Retinal pigment epithelial cell (primary cell): ENCODE measurements around the gene COL4A5.

Experiments used
- DNase-seq: peaks from one replicate; pipeline ENCODE4 v3.0.0-alpha.2; 2010; ENCODE audit warnings: low read depth
- H3K4me3 ChIP-seq: 2 replicates; pipeline ENCODE4 v1.5.1; 2011; ENCODE audit warnings: mild to moderate bottlenecking, low read length, control low read depth, moderate library complexity
- TF ChIP-seq, protein P1 (sequence below): conservative IDR thresholded peaks from 2 replicates; pipeline ENCODE4 v1.5.1; 2011; ENCODE audit warnings: low read depth, low read length, control low read depth, inconsistent platforms

Gene COL4A5

DNA sequence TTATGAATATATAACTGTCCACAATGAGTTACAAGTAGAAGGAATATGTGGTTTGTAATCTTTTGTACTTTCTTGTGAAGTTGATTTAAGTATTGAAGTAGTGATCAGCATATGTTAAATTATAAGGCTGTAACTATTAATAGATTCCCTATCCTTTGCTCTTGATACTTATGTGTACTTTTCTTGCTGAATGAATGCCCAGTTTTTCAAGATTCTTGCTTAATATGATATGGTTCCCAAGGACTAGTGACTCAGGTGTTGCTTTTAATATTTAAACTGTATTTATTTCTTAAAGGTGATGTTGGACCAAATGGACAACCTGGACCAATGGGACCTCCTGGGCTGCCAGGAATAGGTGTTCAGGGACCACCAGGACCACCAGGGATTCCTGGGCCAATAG lies 175.0 kb downstream of the COL4A5 start:
- DNase-seq = no peak
- TF ChIP-seq, protein P1, sequence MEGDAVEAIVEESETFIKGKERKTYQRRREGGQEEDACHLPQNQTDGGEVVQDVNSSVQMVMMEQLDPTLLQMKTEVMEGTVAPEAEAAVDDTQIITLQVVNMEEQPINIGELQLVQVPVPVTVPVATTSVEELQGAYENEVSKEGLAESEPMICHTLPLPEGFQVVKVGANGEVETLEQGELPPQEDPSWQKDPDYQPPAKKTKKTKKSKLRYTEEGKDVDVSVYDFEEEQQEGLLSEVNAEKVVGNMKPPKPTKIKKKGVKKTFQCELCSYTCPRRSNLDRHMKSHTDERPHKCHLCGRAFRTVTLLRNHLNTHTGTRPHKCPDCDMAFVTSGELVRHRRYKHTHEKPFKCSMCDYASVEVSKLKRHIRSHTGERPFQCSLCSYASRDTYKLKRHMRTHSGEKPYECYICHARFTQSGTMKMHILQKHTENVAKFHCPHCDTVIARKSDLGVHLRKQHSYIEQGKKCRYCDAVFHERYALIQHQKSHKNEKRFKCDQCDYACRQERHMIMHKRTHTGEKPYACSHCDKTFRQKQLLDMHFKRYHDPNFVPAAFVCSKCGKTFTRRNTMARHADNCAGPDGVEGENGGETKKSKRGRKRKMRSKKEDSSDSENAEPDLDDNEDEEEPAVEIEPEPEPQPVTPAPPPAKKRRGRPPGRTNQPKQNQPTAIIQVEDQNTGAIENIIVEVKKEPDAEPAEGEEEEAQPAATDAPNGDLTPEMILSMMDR = no peak
- no peak overlapping the region for H3K4me3 ChIP-seq

DNA sequence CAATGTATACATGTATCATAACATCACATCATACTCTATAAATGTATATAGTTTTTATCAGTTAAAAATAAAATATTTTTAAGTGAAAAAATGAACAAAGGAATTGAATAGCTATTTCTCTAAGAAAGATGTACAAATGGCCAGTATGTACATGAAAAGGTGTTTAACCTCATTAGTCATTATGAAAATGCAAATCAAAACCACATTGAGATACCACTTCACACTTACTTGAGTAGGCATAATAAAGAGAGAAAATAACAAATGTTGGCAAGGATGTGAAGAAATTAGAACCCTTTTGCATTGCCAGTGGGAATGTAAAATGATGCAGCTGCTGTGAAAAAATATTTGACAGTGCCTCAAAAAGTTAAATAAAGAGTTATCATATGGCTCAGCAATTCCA lies 201.2 kb downstream of the COL4A5 start:
- DNase-seq = no peak
- no peak overlapping the region for H3K4me3 ChIP-seq
- TF ChIP-seq, protein P1 = no peak

DNA sequence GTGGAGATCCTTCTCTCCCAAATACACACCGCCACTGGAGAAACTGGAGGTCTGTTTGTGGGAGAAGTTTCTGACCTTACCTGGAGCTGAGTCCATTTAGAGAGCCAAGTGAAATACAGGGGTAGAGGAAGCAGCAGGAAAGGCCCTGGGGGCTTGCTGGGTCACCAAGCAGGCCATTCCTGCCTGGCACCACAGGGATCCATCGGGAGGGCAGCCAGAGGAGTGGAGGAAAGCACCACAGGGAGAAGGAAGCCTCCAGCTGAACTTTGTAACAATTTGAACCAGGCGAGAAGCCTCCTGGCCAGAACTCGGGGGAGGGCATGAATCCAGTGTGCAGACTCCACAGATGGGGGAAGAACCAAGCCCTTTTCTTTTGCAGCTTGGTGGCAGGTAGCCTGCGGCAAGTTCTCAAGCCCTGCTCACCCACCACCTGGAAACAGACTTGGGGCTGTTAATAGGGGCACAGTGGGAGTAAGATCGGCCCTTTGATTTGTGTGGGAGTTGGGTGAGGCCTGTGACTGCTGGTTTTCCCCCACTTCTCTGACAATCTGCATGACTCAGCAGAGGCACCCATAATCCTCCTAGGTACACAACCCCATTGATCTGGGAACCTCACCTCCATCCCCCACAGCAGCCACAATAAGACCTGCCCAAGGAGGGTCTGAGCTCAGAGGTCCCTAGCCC lies 202.1 kb downstream of the COL4A5 start:
- no peak for DNase-seq
- TF ChIP-seq, protein P1 = no peak
- H3K4me3 ChIP-seq = no peak overlapping the region

DNA sequence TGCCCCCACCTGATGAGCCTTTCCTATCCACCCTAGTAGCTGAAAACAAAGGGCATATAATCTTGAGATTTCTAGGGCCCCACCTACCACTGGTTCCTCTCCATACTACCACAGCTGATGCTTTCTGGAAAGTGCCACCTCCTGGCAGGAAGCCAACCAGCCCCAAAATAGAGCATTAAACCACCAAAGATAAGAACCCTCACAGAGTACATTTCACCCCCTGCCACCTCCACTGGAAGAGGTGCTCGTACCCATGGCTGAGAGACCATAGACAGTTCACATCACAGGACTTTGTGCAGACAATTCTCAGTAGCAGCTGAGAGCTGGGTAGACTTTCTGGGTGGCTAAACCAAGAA lies 202.6 kb downstream of the COL4A5 start:
- TF ChIP-seq, protein P1 = no peak
- no peak for DNase-seq
- no peak overlapping the region for H3K4me3 ChIP-seq

DNA sequence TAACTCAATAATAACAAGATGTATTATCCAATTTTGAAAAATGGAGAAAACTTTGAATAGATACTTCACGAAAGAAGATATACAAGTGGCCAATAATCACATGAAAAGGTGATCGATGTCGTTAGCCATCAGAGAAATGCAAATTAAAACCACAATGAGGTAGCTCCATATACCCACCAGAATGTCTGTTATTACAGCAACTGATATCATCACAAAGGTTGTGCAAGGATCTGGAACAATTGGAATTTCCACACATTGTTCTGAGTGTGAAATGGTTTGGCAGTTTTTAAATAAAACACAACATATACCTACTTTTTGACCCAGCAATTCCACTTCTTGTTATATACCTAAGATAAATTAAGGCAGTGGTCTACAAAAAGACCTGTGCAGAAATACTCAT lies 225.1 kb downstream of the COL4A5 start:
- no peak for DNase-seq
- H3K4me3 ChIP-seq = no peak overlapping the region
- TF ChIP-seq, protein P1 = no peak

DNA sequence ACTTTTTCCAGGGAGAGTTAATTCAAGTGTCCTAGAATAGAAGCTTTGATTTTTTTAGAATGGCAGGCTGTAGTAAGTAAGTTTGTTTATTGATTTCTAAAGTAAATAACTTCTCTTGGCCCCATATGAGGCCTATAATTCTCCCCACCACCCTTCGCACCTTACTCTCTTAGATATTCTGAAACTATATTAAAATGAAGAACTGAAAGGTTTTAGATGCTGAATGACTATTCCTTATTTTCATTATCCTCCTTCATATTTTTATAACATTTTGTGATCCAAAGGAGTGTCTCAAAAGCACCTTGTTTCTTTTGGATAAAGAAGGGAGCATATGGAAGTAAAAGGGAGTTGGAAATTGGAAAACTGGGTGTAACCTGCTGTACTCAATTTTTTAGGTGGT lies 226.5 kb downstream of the COL4A5 start:
- TF ChIP-seq, protein P1 = no peak
- no peak overlapping the region for H3K4me3 ChIP-seq
- no peak for DNase-seq

DNA sequence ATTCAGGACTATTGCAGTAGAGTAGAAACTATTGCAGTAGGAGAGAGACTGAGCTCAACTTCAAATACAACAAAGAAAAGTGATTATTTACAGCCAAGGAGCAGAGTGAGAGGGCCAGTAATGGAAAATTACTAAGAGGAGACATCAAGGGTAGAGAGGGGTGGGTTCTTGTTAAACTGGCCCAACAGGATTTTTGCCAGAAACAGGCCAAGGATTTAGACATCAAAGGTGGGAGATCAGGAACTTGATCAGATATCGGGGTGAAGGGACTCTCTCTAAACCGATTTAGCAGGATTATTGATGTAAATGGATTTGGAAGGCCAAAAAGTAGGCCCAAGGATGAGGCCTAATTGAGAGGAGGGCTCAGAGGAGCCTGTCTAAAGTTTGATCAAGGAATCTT lies 231.9 kb downstream of the COL4A5 start:
- H3K4me3 ChIP-seq = no peak overlapping the region
- TF ChIP-seq, protein P1 = no peak
- no peak for DNase-seq
